GM12873 (cell line): ENCODE data around the gene SMIM20.

Experiments used
- CTCF ChIP-seq: IDR thresholded peaks from 2 replicates; pipeline ENCODE4 v1.5.1; 2012; ENCODE audit warnings: low read depth, mild to moderate bottlenecking, moderate library complexity, low read length, control low read depth; ENCODE audit not compliant: insufficient read depth; ENCODE audit errors: missing control alignments

The SMIM20 gene

GRCh38 chr4:25896776-25897539, 17.1 kb upstream of the SMIM20 start:
- TF ChIP-seq CTCF: no peak

- TF ChIP-seq CTCF: no peak
Observed at GRCh38 chr4:25900310-25900709, 13.7 kb upstream of the SMIM20 start.

GRCh38 chr4:25901030-25901430, 13.0 kb upstream of the SMIM20 start:
- no peak for TF ChIP-seq CTCF

- TF ChIP-seq CTCF: no peak
Observed at GRCh38 chr4:25903900-25904747, 9.9 kb upstream of the SMIM20 start.

GRCh38 chr4:25904748-25905082, 9.3 kb upstream of the SMIM20 start:
- no peak for TF ChIP-seq CTCF

GRCh38 chr4:25905371-25905770, 8.6 kb upstream of the SMIM20 start:
- no peak for TF ChIP-seq CTCF

GRCh38 chr4:25908491-25908901, 5.5 kb upstream of the SMIM20 start:
- no peak for TF ChIP-seq CTCF
